OCI-LY3 (cell line): ENCODE measurements around the gene LSM12.

Source experiments
- H2AFZ ChIP-seq: fragments of 200-600, 300-600 bp; shearing (Covaris generic); 2 replicates; pipeline ENCODE4 v1.6.0; 2014; ENCODE audit warnings: antibody characterized with exemption, low read depth, low read length
- H3K27ac ChIP-seq: fragments of 200-600, 300-600 bp; sonication (generic); 2 replicates; pipeline ENCODE4 v1.5.1; 2014; ENCODE audit warnings: mild to moderate bottlenecking, low read length, moderate library complexity, mixed read lengths
- H3K27me3 ChIP-seq: fragments of 200-600, 300-600 bp; sonication (generic); 2 replicates; pipeline ENCODE4 v1.6.1; 2014; ENCODE audit warnings: low read depth, low read length, mixed read lengths
- H3K36me3 ChIP-seq: fragments of 200-600, 300-600 bp; sonication (generic); replicated peaks from 2 replicates; pipeline ENCODE3; 2014; ENCODE audit warnings: low read depth, low read length, mixed read lengths
- H3K4me1 ChIP-seq: fragments of 300-600, 200-600 bp; sonication (generic); 2 replicates; pipeline ENCODE4 v1.6.1; 2014; ENCODE audit warnings: low read length, mixed read lengths
- H3K4me2 ChIP-seq: fragments of 200-600, 300-600 bp; sonication (generic); 2 replicates; pipeline ENCODE4 v1.6.1; 2014; ENCODE audit warnings: low read length, mixed read lengths
- H3K4me3 ChIP-seq: fragments of 300-600, 200-600 bp; sonication (generic); 2 replicates; pipeline ENCODE4 v1.5.1; 2014; ENCODE audit warnings: antibody characterized with exemption, mild to moderate bottlenecking, low read length, moderate library complexity
- H3K79me2 ChIP-seq: fragments of 300-600, 200-600 bp; shearing (Covaris generic); 2 replicates; pipeline ENCODE4 v1.6.1; 2014; ENCODE audit warnings: mild to moderate bottlenecking, low read length, mixed read lengths
- H3K9ac ChIP-seq: fragments of 300-600, 200-600 bp; shearing (Covaris generic); 2 replicates; pipeline ENCODE4 v1.6.0; 2014; ENCODE audit warnings: mild to moderate bottlenecking, low read length, moderate library complexity
- H3K9me3 ChIP-seq: fragments of 200-600, 300-600 bp; shearing (Covaris generic); 2 replicates; pipeline ENCODE4 v1.6.1; 2014; ENCODE audit warnings: low read length, mixed read lengths; ENCODE audit not compliant: insufficient read depth
- H4K20me1 ChIP-seq: fragments of 200-600, 300-600 bp; sonication (generic); 2 replicates; pipeline ENCODE4 v1.6.1; 2016; ENCODE audit warnings: low read length, mixed read lengths; ENCODE audit not compliant: insufficient read depth
- EZH2phosphoT487 ChIP-seq: fragments of 200-600 bp; shearing (Covaris generic); IDR thresholded peaks from 2 replicates; pipeline ENCODE4 v1.6.1; 2018; ENCODE audit warnings: antibody characterized with exemption, mixed run types, low read depth
- TF ChIP-seq, protein P1 (sequence below): fragments of 200-600, 300-600 bp; sonication (generic); IDR thresholded peaks from 2 replicates; pipeline ENCODE4 v1.5.1; 2014; ENCODE audit warnings: antibody characterized with exemption, low read length, low read depth

LSM12 gene

DNA sequence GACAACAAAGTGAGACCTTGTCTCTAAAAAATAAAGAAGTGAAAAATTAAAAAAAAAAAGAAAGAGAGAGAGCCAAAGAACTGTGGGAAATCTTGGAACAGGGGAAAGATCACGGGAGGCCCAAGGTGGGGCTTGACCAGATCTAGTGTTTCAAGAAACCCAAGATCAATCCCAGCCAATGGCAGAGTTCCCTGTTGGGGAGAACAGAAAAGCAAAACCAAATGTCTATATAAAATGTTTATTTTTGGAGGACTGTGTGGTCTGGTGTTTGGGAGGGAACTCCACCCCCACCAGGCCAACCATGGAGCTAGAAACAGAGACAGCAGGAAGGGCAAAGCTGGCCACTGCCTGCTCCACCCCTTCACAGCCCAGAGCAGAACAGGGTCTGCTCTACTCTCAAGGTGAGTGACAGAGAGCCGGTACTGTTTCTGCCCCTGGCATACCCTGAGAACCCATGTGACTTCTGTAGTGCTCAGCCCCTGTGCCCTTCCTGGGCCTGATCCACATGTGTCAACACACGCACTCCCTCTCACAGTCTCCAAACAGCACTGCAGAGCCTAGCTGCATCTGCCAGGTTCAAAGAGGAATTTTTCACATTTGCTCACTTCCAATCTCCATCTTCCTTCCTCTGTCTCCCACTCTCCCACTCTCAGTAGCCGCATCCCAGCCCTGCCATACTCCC lies 55.4 kb downstream of the LSM12 start:
- Histone ChIP-seq H3K9me3 (no peaks in the 10 kb centered on the region), H3K4me2 (no peak overlapping the region), H3K79me2 (peaks cover 13% of the 10 kb centered on the region), H3K4me3 (no peak overlapping the region), H3K4me1 (peaks cover 14% of the 10 kb centered on the region), H3K36me3 (peaks cover 2% of the 10 kb centered on the region), H2AFZ (no peak overlapping the region), H3K27me3 (no peaks in the 10 kb centered on the region), H3K27ac (no peak overlapping the region), H4K20me1 (no peaks in the 10 kb centered on the region), H3K9ac (no peak overlapping the region)
- TF ChIP-seq EZH2phosphoT487, result no peak
- TF ChIP-seq, protein P1, sequence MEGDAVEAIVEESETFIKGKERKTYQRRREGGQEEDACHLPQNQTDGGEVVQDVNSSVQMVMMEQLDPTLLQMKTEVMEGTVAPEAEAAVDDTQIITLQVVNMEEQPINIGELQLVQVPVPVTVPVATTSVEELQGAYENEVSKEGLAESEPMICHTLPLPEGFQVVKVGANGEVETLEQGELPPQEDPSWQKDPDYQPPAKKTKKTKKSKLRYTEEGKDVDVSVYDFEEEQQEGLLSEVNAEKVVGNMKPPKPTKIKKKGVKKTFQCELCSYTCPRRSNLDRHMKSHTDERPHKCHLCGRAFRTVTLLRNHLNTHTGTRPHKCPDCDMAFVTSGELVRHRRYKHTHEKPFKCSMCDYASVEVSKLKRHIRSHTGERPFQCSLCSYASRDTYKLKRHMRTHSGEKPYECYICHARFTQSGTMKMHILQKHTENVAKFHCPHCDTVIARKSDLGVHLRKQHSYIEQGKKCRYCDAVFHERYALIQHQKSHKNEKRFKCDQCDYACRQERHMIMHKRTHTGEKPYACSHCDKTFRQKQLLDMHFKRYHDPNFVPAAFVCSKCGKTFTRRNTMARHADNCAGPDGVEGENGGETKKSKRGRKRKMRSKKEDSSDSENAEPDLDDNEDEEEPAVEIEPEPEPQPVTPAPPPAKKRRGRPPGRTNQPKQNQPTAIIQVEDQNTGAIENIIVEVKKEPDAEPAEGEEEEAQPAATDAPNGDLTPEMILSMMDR, result no peak

DNA sequence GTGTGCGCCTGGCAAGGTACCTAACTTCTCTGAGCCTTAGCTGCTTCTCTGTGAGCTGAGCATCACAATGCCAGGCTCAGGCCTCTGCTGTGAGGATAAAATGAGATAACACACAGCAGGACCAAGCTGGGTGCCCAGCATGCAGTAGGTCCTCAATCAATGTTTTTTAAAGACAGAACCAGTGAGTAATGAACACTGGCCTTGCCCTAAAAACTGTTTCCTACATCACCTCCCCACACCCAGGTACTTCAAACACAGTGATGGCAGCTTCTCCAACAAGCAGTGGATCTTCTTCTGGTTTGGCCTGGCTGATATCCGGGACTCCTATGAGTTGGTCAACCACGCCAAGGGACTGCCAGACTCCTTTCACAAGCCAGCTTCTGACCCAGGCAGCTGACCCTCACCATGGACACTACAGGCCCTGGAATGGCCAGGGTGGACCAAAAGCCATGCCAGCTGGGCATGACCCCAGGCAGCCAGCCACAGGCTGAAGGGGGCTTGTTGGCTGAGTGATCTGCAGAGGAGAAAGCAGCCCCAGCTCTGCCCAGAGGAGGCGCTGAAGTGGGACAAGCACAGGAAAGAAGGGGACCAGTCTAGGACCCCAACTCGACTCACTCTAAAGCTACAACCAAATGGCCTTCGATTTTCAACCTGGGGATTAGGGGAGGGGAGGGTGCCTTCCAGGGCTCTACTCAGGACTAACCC lies 58.1 kb downstream of the LSM12 start:
- no peak for TF ChIP-seq EZH2phosphoT487
- TF ChIP-seq, protein P1, result no peak
- no peak overlapping the region for H3K27ac ChIP-seq

DNA sequence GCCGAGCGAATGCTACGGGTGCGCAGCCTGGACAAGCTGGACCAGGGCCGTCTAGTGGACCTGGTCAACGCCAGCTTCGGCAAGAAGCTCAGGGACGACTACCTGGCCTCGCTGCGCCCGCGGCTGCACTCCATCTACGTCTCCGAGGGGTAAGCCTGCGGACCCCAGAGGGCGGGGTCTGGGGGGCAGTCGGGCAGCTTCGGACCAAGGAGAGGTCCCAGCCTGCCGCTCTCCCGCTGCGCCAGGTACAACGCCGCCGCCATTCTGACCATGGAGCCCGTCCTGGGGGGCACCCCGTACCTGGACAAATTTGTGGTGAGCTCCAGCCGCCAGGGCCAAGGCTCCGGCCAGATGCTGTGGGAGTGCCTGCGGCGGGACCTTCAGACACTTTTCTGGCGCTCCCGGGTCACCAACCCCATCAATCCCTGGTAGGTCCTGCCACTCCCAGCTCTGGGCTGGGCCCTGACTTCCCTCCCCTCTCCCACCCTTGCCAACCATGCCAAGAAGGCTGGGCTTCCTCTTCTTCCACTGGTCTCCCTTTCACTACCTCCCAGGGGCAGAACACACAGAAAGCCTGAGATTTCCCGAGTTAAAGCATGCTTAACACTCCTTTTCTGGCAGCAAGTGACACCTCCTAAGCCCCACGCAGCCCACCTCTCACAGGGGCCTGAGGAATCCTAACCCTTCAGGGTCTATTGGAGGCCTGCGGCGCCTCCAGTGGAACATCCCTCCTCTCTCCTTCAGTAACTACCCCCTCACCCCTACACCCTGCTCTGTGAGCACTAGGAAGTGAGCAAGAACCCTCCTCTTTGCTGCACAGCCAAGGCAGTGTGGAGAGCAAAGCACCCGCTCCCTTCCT lies 58.9 kb downstream of the LSM12 start:
- Histone ChIP-seq H3K36me3 (peaks cover 2% of the 10 kb centered on the region), H3K4me3 (peak overlapping the region; percentile 91), H3K9ac (peak overlapping the region; percentile 75), H4K20me1 (no peaks in the 10 kb centered on the region), H2AFZ (peak overlapping the region; percentile 60), H3K9me3 (no peaks in the 10 kb centered on the region), H3K27ac (no peak overlapping the region), H3K4me2 (peak overlapping the region; percentile 91), H3K27me3 (no peaks in the 10 kb centered on the region), H3K79me2 (no peaks in the 10 kb centered on the region), H3K4me1 (peaks cover 8% of the 10 kb centered on the region)
- no peak for TF ChIP-seq EZH2phosphoT487
- TF ChIP-seq, protein P1, result no peak

More for the DNA sequence above, 58.1 kb downstream of the LSM12 start:
- H4K20me1 ChIP-seq, result no peaks in the 10 kb centered on the region
- no peaks in the 10 kb centered on the region for H3K79me2 ChIP-seq
- peaks cover 2% of the 10 kb centered on the region for H3K36me3 ChIP-seq
- peak overlapping the region; percentile 91 for H3K4me2 ChIP-seq
- H3K4me3 ChIP-seq, result peak overlapping the region; percentile 91
- no peaks in the 10 kb centered on the region for H3K9me3 ChIP-seq
- no peak overlapping the region for H2AFZ ChIP-seq
- peaks cover 8% of the 10 kb centered on the region for H3K4me1 ChIP-seq
- no peak overlapping the region for H3K9ac ChIP-seq
- H3K27me3 ChIP-seq, result no peaks in the 10 kb centered on the region
